HCT116 (cell line): ENCODE data around the gene DIP2B.

Experiments used
- CBX3 ChIP-seq: IDR thresholded peaks from 2 replicates; pipeline ENCODE4 v1.6.1; 2012; ENCODE audit warnings: low read depth
- CEBPB ChIP-seq: IDR thresholded peaks from 2 replicates; pipeline ENCODE4 v1.6.1; 2012; ENCODE audit warnings: low read depth
- CTCF ChIP-seq, 3 experiments: fragments of 200-600 bp in 1 of 3; sonication (generic) in 1 of 3; IDR thresholded peaks in 2 of 3; conservative IDR thresholded peaks in 1 of 3; 2 replicates each; pipeline ENCODE4 v1.5.1; 2012 to 2017; ENCODE audit warnings: low read depth in 2 of 3, low read length in 2 of 3, antibody characterized with exemption in 1 of 3, borderline replicate concordance in 1 of 3, control low read depth in 1 of 3, mild to moderate bottlenecking in 1 of 3, mixed read lengths in 1 of 3, mixed run types in 1 of 3, moderate library complexity in 1 of 3; ENCODE audit not compliant: insufficient read depth in 1 of 3
- EGR1 ChIP-seq: IDR thresholded peaks from 2 replicates; pipeline ENCODE4 v1.6.1; 2012; ENCODE audit warnings: low read depth
- EZH2 ChIP-seq: fragments of 200-600 bp; sonication (generic); IDR thresholded peaks from 2 replicates; pipeline ENCODE4 v1.6.1; 2017; ENCODE audit warnings: antibody characterized with exemption, mixed run types
- EZH2phosphoT487 ChIP-seq: fragments of 200-600 bp; IDR thresholded peaks from 2 replicates; pipeline ENCODE4 v1.6.1; 2018; ENCODE audit warnings: antibody characterized with exemption, borderline replicate concordance
- MAX ChIP-seq: IDR thresholded peaks from 2 replicates; pipeline ENCODE4 v1.6.1; 2012
- POLR2A ChIP-seq: IDR thresholded peaks from 2 replicates; pipeline ENCODE4 v1.7.0; 2011; ENCODE audit warnings: borderline replicate concordance; ENCODE audit not compliant: insufficient read depth, insufficient read length; ENCODE audit errors: extremely low read depth
- POLR2AphosphoS5 ChIP-seq: IDR thresholded peaks from 2 replicates; pipeline ENCODE4 v1.6.1; 2011; ENCODE audit warnings: mild to moderate bottlenecking, low read depth, low read length, moderate library complexity
- SIN3A ChIP-seq: IDR thresholded peaks from 2 replicates; pipeline ENCODE4 v1.6.1; 2012; ENCODE audit warnings: low read depth
- SP1 ChIP-seq: IDR thresholded peaks from 2 replicates; pipeline ENCODE4 v1.6.1; 2012; ENCODE audit warnings: low read depth
- SRF ChIP-seq: IDR thresholded peaks from 2 replicates; pipeline ENCODE4 v1.6.1; 2012; ENCODE audit warnings: low read depth
- TCF7L2 ChIP-seq: IDR thresholded peaks from 2 replicates; pipeline ENCODE4 v1.7.0; 2011; ENCODE audit warnings: borderline replicate concordance, inconsistent platforms; ENCODE audit not compliant: insufficient read depth, insufficient read length; ENCODE audit errors: extremely low read depth
- ZNF274 ChIP-seq: fragments of 200-500 bp; sonication (Bioruptor generic); IDR thresholded peaks from 2 replicates; pipeline ENCODE4 v1.6.1; 2014; ENCODE audit warnings: mild to moderate bottlenecking, low read depth, low read length, inconsistent platforms

GRCh38 chr12:50787618-50788017 lies 282.8 kb downstream of the DIP2B start:
- TF ChIP-seq EZH2phosphoT487 (no peak), POLR2A (no peak), EGR1 (no peak), ZNF274 (no peak), CTCF (IDR thresholded peaks at IDR 0.05 in 2 of 3, conservative IDR thresholded peaks at IDR 0.05 in 1 of 3; ENCODE audit: borderline replicate concordance in 1 of 3, insufficient read depth in 1 of 3, low read depth in 2 of 3, low read length in 2 of 3) (no peak), POLR2AphosphoS5 (no peak), EZH2 (no peak), SRF (no peak), CEBPB (no peak), MAX (0 out of 2 replicates have a peak, but pooled peaks have one; percentile 9), CBX3 (no peak), TCF7L2 (no peak), SIN3A (no peak), SP1 (no peak)
